Breast epithelium (tissue), 4 donors: Measurements from ENCODE around the gene RUNX3. TPM values are rescaled to one million over a fixed set of nuclear protein-coding genes. Genes with fewer than 3 reads are reported as not detected.

Source experiments
- DNase-seq, 2 donors: peaks; one replicate each; pipeline ENCODE4 v3.0.0-alpha.2; 2019; ENCODE audit warnings: low spot score in 2 of 2
- H3K27ac ChIP-seq, 2 donors: fragments of 200-600 bp; sonication (generic) in 1 of 2; one replicate each; pipeline ENCODE4 v1.5.1; 2016 to 2019; ENCODE audit warnings: mild to moderate bottlenecking in 1 of 2
- H3K27me3 ChIP-seq, 2 donors: fragments of 200-600 bp; sonication (generic) in 1 of 2; one replicate each; pipeline versions ENCODE4 v1.5.1 to v1.6.0; 2017 to 2019; ENCODE audit warnings: control low read depth in 1 of 2, mild to moderate bottlenecking in 1 of 2
- H3K36me3 ChIP-seq: fragments of 200-600 bp; one replicate; pipeline ENCODE4 v1.5.1; 2019
- H3K4me1 ChIP-seq, 2 donors: fragments of 200-600 bp; sonication (generic); one replicate each; pipeline ENCODE4 v1.5.1; 2016 to 2019; ENCODE audit warnings: control low read depth in 1 of 2
- H3K4me3 ChIP-seq, 3 donors: fragments of 200-600 bp; sonication (generic); 1 replicate in 2 of 3; 2 replicates in 1 of 3; pipeline ENCODE4 v1.5.1; 2016 to 2019; ENCODE audit warnings: mild to moderate bottlenecking in 3 of 3, moderate library complexity in 2 of 3
- H3K9me3 ChIP-seq, 2 donors: fragments of 200-600 bp; sonication (generic) in 1 of 2; one replicate each; pipeline ENCODE4 v1.5.1; 2016 to 2019; ENCODE audit warnings: control low read depth in 1 of 2
- CTCF ChIP-seq, 3 donors: fragments of 450-650 bp; IDR thresholded peaks; one replicate each; pipeline ENCODE4 v1.5.1; 2016 to 2017; ENCODE audit warnings: antibody characterized with exemption in 3 of 3, mild to moderate bottlenecking in 3 of 3, moderate library complexity in 3 of 3
- POLR2A ChIP-seq: fragments of 450-650 bp; IDR thresholded peaks from one replicate; pipeline ENCODE4 v1.6.1; 2016; ENCODE audit warnings: antibody characterized with exemption, mild to moderate bottlenecking, moderate library complexity
- POLR2AphosphoS5 ChIP-seq, 3 donors: sonication (generic); formaldehyde crosslinking; IDR thresholded peaks; one replicate each; pipeline ENCODE4 v1.6.1; 2017; ENCODE audit warnings: antibody characterized with exemption in 3 of 3
- intact Hi-C: fragments of 100-400 bp; cut with DNase I; formaldehyde crosslinking; loops from one replicate; pipeline ENCODE4 v1.15.1; 2023; ENCODE audit warnings: low total_unique reads
- total RNA-seq, 3 donors: library from RNA; depleted of rRNA; stranded (reverse); fragments of >200 nt; gene quantifications; one replicate each; pipeline ENCODE4 v1.1.0, GENCODE V29; 2016

Gene RUNX3
- total RNA-seq, 3 donors from 2014 or later: 1.9 to 9.1 (median 5.6) TPM

GRCh38 chr1:24966121-24966723 lies 36.1 kb upstream of the RUNX3 start:
- no peak overlapping the region for H3K4me3 ChIP-seq
- no peaks in the 10 kb centered on the region for H3K27me3 ChIP-seq
- DNase-seq: no peak
- no peaks in the 10 kb centered on the region for H3K4me1 ChIP-seq
- H3K27ac ChIP-seq: no peak overlapping the region
- H3K9me3 ChIP-seq: no peaks in the 10 kb centered on the region
- no peaks in the 10 kb centered on the region for H3K36me3 ChIP-seq
- intact Hi-C loops: no loop called here
- TF ChIP-seq CTCF (IDR thresholded peaks at IDR 0.05): no peak
- no peak for TF ChIP-seq POLR2A
- TF ChIP-seq POLR2AphosphoS5 (IDR thresholded peaks at IDR 0.05): no peak

- no peaks in the 10 kb centered on the region for H3K9me3 ChIP-seq
- no peaks in the 10 kb centered on the region for H3K4me1 ChIP-seq
- H3K27ac ChIP-seq: no peak overlapping the region
- H3K4me3 ChIP-seq: no peak overlapping the region
- intact Hi-C loops: no loop called here
- no peak for DNase-seq
- TF ChIP-seq POLR2AphosphoS5 (IDR thresholded peaks at IDR 0.05) (no peak), POLR2A (no peak), CTCF (IDR thresholded peaks at IDR 0.05) (no peak)
- no peaks in the 10 kb centered on the region for H3K36me3 ChIP-seq
- H3K27me3 ChIP-seq: no peaks in the 10 kb centered on the region
These were observed 35.5 kb upstream of the RUNX3 start for GRCh38 chr1:24965571-24965930.

GRCh38 chr1:24964811-24965570 lies 34.9 kb upstream of the RUNX3 start:
- no peak overlapping the region for H3K27ac ChIP-seq
- peak overlapping the region in 1 of 3 donors; percentile 2 for H3K4me3 ChIP-seq
- intact Hi-C loops: no loop called here
- DNase-seq: peak in 1 of 2 donors; percentile 56
- no peaks in the 10 kb centered on the region for H3K4me1 ChIP-seq
- no peaks in the 10 kb centered on the region for H3K9me3 ChIP-seq
- H3K27me3 ChIP-seq: no peaks in the 10 kb centered on the region
- H3K36me3 ChIP-seq: no peaks in the 10 kb centered on the region
- no peak for TF ChIP-seq CTCF (IDR thresholded peaks at IDR 0.05)
- no peak for TF ChIP-seq POLR2AphosphoS5 (IDR thresholded peaks at IDR 0.05)
- TF ChIP-seq POLR2A: no peak

DNA sequence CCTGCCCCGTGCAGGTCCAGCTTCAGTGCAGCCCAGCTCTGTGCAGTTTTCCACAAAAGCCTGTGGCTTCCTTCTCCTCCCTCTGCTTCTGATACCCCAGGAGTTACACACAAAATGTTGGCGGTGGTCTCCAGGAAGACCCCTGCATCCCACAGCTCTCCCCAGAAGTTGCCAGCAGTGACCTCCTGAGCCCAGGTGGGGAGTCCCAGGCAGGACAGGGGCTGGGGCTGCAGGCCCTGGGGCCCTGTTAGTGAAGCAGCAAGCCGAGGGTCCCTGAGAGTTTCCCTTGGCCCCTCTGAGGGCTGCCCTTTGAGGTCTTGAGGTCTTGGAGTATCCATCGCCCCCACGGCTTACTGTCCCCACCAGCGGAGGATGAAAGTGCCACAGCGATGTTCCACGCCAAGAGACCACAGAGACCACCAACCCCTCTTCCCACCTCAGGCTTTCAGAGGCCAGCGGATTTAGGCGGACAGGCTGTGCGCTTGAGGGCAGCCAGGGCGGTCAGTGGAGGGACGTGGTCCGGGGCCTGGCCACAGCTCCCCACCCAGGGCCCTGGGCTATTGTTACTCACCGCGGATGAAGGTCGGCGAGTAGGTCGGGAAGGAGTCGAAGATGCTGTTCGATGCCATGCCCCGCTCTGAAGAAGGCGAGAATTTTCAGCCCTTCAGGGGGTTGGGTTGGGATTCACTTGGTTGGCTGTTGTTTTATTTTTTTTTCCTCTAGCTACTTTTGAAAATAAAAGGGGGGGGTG lies 34.0 kb upstream of the RUNX3 start:
- H3K27me3 ChIP-seq: no peaks in the 10 kb centered on the region
- H3K4me1 ChIP-seq: no peaks in the 10 kb centered on the region
- TF ChIP-seq CTCF (IDR thresholded peaks at IDR 0.05) (no peak), POLR2AphosphoS5 (IDR thresholded peaks at IDR 0.05) (no peak), POLR2A (no peak)
- no peak for DNase-seq
- H3K9me3 ChIP-seq: no peaks in the 10 kb centered on the region
- peak overlapping the region in 1 of 3 donors; percentile 11 for H3K4me3 ChIP-seq
- H3K27ac ChIP-seq: no peak overlapping the region
- intact Hi-C loops: no loop called here
- H3K36me3 ChIP-seq: no peaks in the 10 kb centered on the region
